ENCODE measurements around the gene TBC1D14.

The TBC1D14 gene

GRCh38 chr4:6989331-6989923 is 79.8 kb downstream of the TBC1D14 start:
- Histone ChIP-seq H3K4me3 (replicated peaks; ENCODE audit: low read depth, low read length) (no peak overlapping the region), H3K36me3 (ENCODE audit: control insufficient read depth, insufficient read depth, low read length) (no peaks in the 10 kb centered on the region; the same call in none of the 2 replicates), H3K27me3 (replicated peaks; ENCODE audit: control insufficient read depth, insufficient read depth, low read length) (no peaks in the 10 kb centered on the region)
- no peak for DNase-seq (ENCODE audit: extremely low read depth, insufficient read length)
- TF ChIP-seq, protein P1, sequence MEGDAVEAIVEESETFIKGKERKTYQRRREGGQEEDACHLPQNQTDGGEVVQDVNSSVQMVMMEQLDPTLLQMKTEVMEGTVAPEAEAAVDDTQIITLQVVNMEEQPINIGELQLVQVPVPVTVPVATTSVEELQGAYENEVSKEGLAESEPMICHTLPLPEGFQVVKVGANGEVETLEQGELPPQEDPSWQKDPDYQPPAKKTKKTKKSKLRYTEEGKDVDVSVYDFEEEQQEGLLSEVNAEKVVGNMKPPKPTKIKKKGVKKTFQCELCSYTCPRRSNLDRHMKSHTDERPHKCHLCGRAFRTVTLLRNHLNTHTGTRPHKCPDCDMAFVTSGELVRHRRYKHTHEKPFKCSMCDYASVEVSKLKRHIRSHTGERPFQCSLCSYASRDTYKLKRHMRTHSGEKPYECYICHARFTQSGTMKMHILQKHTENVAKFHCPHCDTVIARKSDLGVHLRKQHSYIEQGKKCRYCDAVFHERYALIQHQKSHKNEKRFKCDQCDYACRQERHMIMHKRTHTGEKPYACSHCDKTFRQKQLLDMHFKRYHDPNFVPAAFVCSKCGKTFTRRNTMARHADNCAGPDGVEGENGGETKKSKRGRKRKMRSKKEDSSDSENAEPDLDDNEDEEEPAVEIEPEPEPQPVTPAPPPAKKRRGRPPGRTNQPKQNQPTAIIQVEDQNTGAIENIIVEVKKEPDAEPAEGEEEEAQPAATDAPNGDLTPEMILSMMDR (IDR thresholded peaks at IDR 0.05; ENCODE audit: insufficient read depth, low read length, poor library complexity, severe bottlenecking), result no peak

- TF ChIP-seq, protein P1 (IDR thresholded peaks at IDR 0.05; ENCODE audit: insufficient read depth, low read length, poor library complexity, severe bottlenecking), result no peak
- H3K36me3 ChIP-seq (ENCODE audit: control insufficient read depth, insufficient read depth, low read length), result peaks cover 2% of the 10 kb centered on the region
- no peak for DNase-seq (ENCODE audit: extremely low read depth, insufficient read length)
- no peaks in the 10 kb centered on the region for H3K27me3 ChIP-seq (replicated peaks; ENCODE audit: control insufficient read depth, insufficient read depth, low read length)
- no peak overlapping the region for H3K4me3 ChIP-seq (replicated peaks; ENCODE audit: low read depth, low read length)
Measured at GRCh38 chr4:6990661-6991060, 81.0 kb downstream of the TBC1D14 start.

DNA sequence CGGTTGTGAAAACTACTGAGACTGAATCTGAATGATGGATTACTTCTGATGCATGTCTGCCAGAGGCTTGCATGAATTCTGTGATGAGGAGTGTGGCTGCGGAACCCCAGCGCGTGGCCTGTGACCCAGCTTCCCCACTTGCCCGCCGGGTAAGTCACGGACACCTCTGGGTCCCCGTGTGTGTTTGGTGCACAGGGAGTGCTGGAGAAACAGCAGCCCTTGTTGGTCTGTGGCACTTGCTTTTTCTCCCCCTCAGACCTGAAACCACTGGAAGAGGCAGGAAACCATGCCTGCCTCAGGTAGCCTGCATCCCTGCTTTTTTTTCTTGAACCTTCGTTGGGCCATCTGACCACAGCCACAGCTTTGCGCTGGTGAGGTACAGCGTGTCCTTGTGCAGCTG is 81.6 kb downstream of the TBC1D14 start:
- H3K36me3 ChIP-seq (ENCODE audit: control insufficient read depth, insufficient read depth, low read length), result peaks cover 2% of the 10 kb centered on the region
- H3K4me3 ChIP-seq (replicated peaks; ENCODE audit: low read depth, low read length), result no peak overlapping the region
- TF ChIP-seq, protein P1 (IDR thresholded peaks at IDR 0.05; ENCODE audit: insufficient read depth, low read length, poor library complexity, severe bottlenecking), result no peak
- DNase-seq (ENCODE audit: extremely low read depth, insufficient read length), result no peak
- no peaks in the 10 kb centered on the region for H3K27me3 ChIP-seq (replicated peaks; ENCODE audit: control insufficient read depth, insufficient read depth, low read length)

DNA sequence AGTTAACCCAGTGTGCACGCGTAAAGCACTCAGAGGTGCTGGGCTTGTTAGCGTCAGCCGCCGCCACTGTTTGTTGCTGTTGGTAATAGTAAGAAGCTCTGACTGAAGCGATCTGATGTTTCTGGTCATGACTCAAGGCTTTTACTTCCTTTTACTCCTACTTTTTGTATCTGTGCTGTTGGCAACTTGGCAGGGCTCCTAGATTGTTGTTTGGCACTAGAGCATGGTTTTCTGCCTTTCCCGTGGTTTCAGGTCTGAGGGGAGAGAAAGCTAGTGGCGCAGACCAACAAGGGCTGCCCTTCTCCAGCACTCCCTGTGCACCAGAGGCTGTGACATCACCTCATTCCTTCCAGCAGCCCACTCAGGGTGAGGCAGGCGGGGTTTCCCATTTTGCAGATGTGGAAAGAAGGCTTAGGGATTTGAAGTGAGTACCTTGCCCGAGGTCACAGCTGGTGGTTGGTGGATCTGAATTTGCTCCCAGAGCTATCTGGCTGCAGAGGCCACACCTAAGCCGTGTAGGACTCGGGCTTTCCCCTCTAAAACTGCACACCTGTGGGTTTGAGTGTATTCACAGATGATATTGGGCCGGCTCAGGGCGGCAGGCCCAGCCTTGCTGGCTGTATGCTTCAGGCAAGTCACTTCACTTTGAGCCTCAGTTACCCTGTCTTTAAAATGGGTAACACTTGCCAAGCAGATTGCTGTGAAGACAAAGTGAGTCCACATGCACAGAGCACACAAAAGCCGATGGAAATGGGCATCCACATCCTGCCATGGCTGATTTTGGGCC is 82.3 kb downstream of the TBC1D14 start:
- H3K36me3 ChIP-seq (ENCODE audit: control insufficient read depth, insufficient read depth, low read length), result peaks cover 5% of the 10 kb centered on the region

DNA sequence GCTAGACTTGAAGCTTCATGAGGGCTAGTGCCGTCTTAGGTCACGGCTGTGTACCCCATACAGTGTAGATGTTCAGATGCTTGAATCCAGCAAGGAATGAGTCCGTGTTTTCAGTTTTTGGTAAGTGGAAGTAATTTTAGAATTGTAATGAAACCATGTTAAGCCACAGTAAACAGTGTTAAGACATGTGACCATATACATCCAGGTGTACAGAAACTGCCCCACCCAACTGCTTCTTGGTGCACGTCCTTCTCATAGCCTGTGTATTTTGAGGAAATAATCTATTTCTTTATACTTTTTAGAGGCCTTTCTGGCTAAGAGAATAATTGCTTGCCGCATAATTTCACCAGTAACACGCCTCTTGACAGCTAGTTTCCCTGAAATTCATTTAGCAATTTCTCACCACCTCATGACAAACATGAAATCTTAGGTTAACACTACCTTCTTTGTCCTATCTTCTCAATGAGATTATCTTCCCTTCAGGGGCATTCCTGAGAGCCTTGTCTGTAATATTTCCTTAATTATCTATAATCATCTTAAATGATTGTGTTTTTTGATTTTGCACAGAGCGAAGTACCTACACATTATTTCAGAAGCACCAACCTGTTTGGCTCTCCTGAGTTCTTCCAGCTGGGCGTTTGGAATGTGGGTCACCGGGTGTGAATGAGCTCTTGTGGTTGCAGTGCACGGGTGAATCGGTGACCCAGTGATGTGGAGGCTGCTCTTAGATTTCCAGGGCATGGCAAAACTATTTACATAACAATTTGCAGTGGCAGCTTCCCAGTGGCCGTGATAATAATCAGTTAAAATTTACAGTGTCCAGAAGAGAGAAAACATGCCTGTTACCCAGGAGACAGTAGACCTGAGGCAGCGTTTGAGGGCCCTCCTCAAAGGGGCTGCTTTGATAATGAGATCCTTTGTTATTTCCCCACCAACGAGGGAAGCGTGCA is 83.4 kb downstream of the TBC1D14 start:
- Histone ChIP-seq H3K27me3 (replicated peaks; ENCODE audit: control insufficient read depth, insufficient read depth, low read length) (no peaks in the 10 kb centered on the region), H3K36me3 (ENCODE audit: control insufficient read depth, insufficient read depth, low read length) (peaks cover 7% of the 10 kb centered on the region), H3K4me3 (replicated peaks; ENCODE audit: low read depth, low read length) (no peak overlapping the region)
- no peak for DNase-seq (ENCODE audit: extremely low read depth, insufficient read length)
- TF ChIP-seq, protein P1 (IDR thresholded peaks at IDR 0.05; ENCODE audit: insufficient read depth, low read length, poor library complexity, severe bottlenecking), result no peak

More for the DNA sequence above, 82.3 kb downstream of the TBC1D14 start:
- TF ChIP-seq, protein P1 (IDR thresholded peaks at IDR 0.05; ENCODE audit: insufficient read depth, low read length, poor library complexity, severe bottlenecking), result no peak
- no peak overlapping the region for H3K4me3 ChIP-seq (replicated peaks; ENCODE audit: low read depth, low read length)
- H3K27me3 ChIP-seq (replicated peaks; ENCODE audit: control insufficient read depth, insufficient read depth, low read length), result no peaks in the 10 kb centered on the region
- no peak for DNase-seq (ENCODE audit: extremely low read depth, insufficient read length)

Data from GM06990 (cell line).